ENCODE measurements around the gene TLCD5. TPM values are rescaled to one million over a fixed set of nuclear protein-coding genes. Genes with fewer than 3 reads are reported as not detected.

The TLCD5 gene
- total and polyA plus RNA-seq, 2 donors (not counting 1 experiment from before 2014, with no cell fraction given), result 13.2 to 17.0 TPM

- Histone ChIP-seq H3K36me3 (ENCODE audit: control insufficient read depth, insufficient read depth, low read length) (no peaks in the 10 kb centered on the region), H3K9ac (ENCODE audit: insufficient read depth, low read length) (peak overlapping the region; percentile 4), H3K79me2 (ENCODE audit: control insufficient read depth, insufficient read depth, low read length) (peaks cover 68% of the 10 kb centered on the region), H3K4me1 (ENCODE audit: control insufficient read depth, extremely low read depth, insufficient read depth, low read length) (peaks cover 5% of the 10 kb centered on the region), H3K4me3 (replicated peaks in 1 of 4; ENCODE audit: control extremely low read depth in 1 of 4, insufficient read depth in 1 of 4, low read depth in 3 of 4, low read length in 4 of 4) (peak overlapping the region; percentile 79 to 99 (median 96)), H3K4me2 (ENCODE audit: extremely low read depth, insufficient read depth, low read length) (peak overlapping the region; percentile 99), H4K20me1 (ENCODE audit: control insufficient read depth, extremely low read depth, insufficient read depth, low read length) (peaks cover 6% of the 10 kb centered on the region), H3K27me3 (ENCODE audit: control insufficient read depth, insufficient read depth, low read length) (no peaks in the 10 kb centered on the region), H3K27ac (ENCODE audit: insufficient read depth, low read length) (peak overlapping the region; percentile 95), H3K9me3 (ENCODE audit: control insufficient read depth, insufficient read depth, low read depth, low read length) (no peaks in the 10 kb centered on the region), H2AFZ (ENCODE audit: low read length) (no peak overlapping the region)
- DNase-seq (ENCODE audit: low read depth in 2 of 2), result peak in 1 of 2 donors; percentile 51
- TF ChIP-seq CTCF (conservative IDR thresholded peaks at IDR 0.05 in 1 of 2, IDR thresholded peaks at IDR 0.05 in 1 of 2; ENCODE audit: low read depth in 1 of 2, low read length in 2 of 2), result no peak
- no peak for TF ChIP-seq EZH2 (IDR thresholded peaks at IDR 0.05; ENCODE audit: low read length, missing control alignments)
Measured at GRCh38 chr11:120338107-120338933, 13.2 kb downstream of the TLCD5 start.

- Histone ChIP-seq H2AFZ (ENCODE audit: low read length) (no peak overlapping the region), H3K27me3 (ENCODE audit: control insufficient read depth, insufficient read depth, low read length) (no peaks in the 10 kb centered on the region), H4K20me1 (ENCODE audit: control insufficient read depth, extremely low read depth, insufficient read depth, low read length) (peaks cover 8% of the 10 kb centered on the region), H3K79me2 (ENCODE audit: control insufficient read depth, insufficient read depth, low read length) (peaks cover 79% of the 10 kb centered on the region), H3K36me3 (ENCODE audit: control insufficient read depth, insufficient read depth, low read length) (no peaks in the 10 kb centered on the region), H3K9me3 (ENCODE audit: control insufficient read depth, insufficient read depth, low read depth, low read length) (no peaks in the 10 kb centered on the region), H3K4me3 (replicated peaks in 1 of 4; ENCODE audit: control extremely low read depth in 1 of 4, insufficient read depth in 1 of 4, low read depth in 3 of 4, low read length in 4 of 4) (peak overlapping the region; percentile 79 to 99 (median 96)), H3K27ac (ENCODE audit: insufficient read depth, low read length) (peak overlapping the region; percentile 60), H3K4me1 (ENCODE audit: control insufficient read depth, extremely low read depth, insufficient read depth, low read length) (peaks cover 7% of the 10 kb centered on the region), H3K4me2 (ENCODE audit: extremely low read depth, insufficient read depth, low read length) (peak overlapping the region; percentile 99), H3K9ac (ENCODE audit: insufficient read depth, low read length) (peak overlapping the region; percentile 36)
- TF ChIP-seq CTCF (conservative IDR thresholded peaks at IDR 0.05 in 1 of 2, IDR thresholded peaks at IDR 0.05 in 1 of 2; ENCODE audit: low read depth in 1 of 2, low read length in 2 of 2) (no peak), EZH2 (IDR thresholded peaks at IDR 0.05; ENCODE audit: low read length, missing control alignments) (no peak)
- DNase-seq (ENCODE audit: low read depth in 2 of 2), result peak; percentile 43 to 54
Measured at GRCh38 chr11:120339394-120339890, 14.3 kb downstream of the TLCD5 start.

GRCh38 chr11:120340529-120340928, 15.4 kb downstream of the TLCD5 start:
- no peaks in the 10 kb centered on the region for H3K36me3 ChIP-seq (ENCODE audit: control insufficient read depth, insufficient read depth, low read length)
- H3K27me3 ChIP-seq (ENCODE audit: control insufficient read depth, insufficient read depth, low read length), result no peaks in the 10 kb centered on the region
- peaks cover 8% of the 10 kb centered on the region for H4K20me1 ChIP-seq (ENCODE audit: control insufficient read depth, extremely low read depth, insufficient read depth, low read length)
- peaks cover 88% of the 10 kb centered on the region for H3K79me2 ChIP-seq (ENCODE audit: control insufficient read depth, insufficient read depth, low read length)
- H3K9ac ChIP-seq (ENCODE audit: insufficient read depth, low read length), result no peak overlapping the region
- peak overlapping the region; percentile 99 for H3K4me2 ChIP-seq (ENCODE audit: extremely low read depth, insufficient read depth, low read length)
- no peaks in the 10 kb centered on the region for H3K9me3 ChIP-seq (ENCODE audit: control insufficient read depth, insufficient read depth, low read depth, low read length)
- H3K4me3 ChIP-seq (replicated peaks in 1 of 4; ENCODE audit: control extremely low read depth in 1 of 4, insufficient read depth in 1 of 4, low read depth in 3 of 4, low read length in 4 of 4), result peak overlapping the region; percentile 79 to 99 (median 96)
- no peak overlapping the region for H2AFZ ChIP-seq (ENCODE audit: low read length)
- no peak for TF ChIP-seq CTCF (conservative IDR thresholded peaks at IDR 0.05 in 1 of 2, IDR thresholded peaks at IDR 0.05 in 1 of 2; ENCODE audit: low read depth in 1 of 2, low read length in 2 of 2)
- no peak for TF ChIP-seq EZH2 (IDR thresholded peaks at IDR 0.05; ENCODE audit: low read length, missing control alignments)
- H3K27ac ChIP-seq (ENCODE audit: insufficient read depth, low read length), result no peak overlapping the region
- peaks cover 7% of the 10 kb centered on the region for H3K4me1 ChIP-seq (ENCODE audit: control insufficient read depth, extremely low read depth, insufficient read depth, low read length)
- DNase-seq (ENCODE audit: low read depth in 2 of 2), result peak in 1 of 2 donors; percentile 45
